B cell (primary cell): ENCODE results near the gene MAPKBP1. TPM values are rescaled to one million over a fixed set of nuclear protein-coding genes. Genes with fewer than 3 reads are reported as not detected.

Experiments used
- ATAC-seq: fragments of 200-7000 bp; cut with Tn5 transposase; one replicate; pipeline ENCODE4 v1.10.0; 2021; ENCODE audit warnings: low read depth, mild to moderate bottlenecking, moderate number of reproducible peaks, moderate library complexity
- CTCF ChIA-PET: fragments of 350-600 bp; sonication (Branson Sonifier 250); formaldehyde crosslinking; loops from one replicate; lab custom pipeline; 2021; ENCODE audit warnings: antibody characterized with exemption, inconsistent platforms; lab: Charles Lee
- POLR2A ChIA-PET: fragments of 350-600 bp; sonication (Branson Sonifier 250); formaldehyde crosslinking; loops from one replicate; lab custom pipeline; 2021; ENCODE audit warnings: antibody characterized with exemption; lab: Charles Lee
- DNase-seq: peaks from one replicate; pipeline ENCODE4 v3.0.0; 2013
- H2AFZ ChIP-seq: 2 replicates; pipeline ENCODE4 v1.6.1; 2012; ENCODE audit warnings: mild to moderate bottlenecking, low read depth, low read length; ENCODE audit not compliant: insufficient read depth, poor library complexity, severe bottlenecking
- H3K27ac ChIP-seq, 2 donors: 1 replicate in 1 of 2; 2 replicates in 1 of 2; pipeline ENCODE4 v1.5.1; 2012 to 2013; ENCODE audit warnings: low read length in 2 of 2, mild to moderate bottlenecking in 2 of 2, moderate library complexity in 1 of 2
- H3K27me3 ChIP-seq, 4 experiments: fragments of 200-600 bp in 1 of 4; sonication (generic) in 1 of 4; replicated peaks in 1 of 4; 1 replicate in 2 of 4; 2 replicates in 2 of 4; pipeline versions ENCODE4 v1.6.1 to v1.7.0; 2013 to 2016; ENCODE audit warnings: low read length in 3 of 4, mild to moderate bottlenecking in 2 of 4, mixed read lengths in 1 of 4, moderate library complexity in 1 of 4; ENCODE audit not compliant: insufficient read depth in 4 of 4, control insufficient read depth in 3 of 4; ENCODE audit errors: control extremely low read depth in 1 of 4
- H3K36me3 ChIP-seq, 2 experiments: replicated peaks in 1 of 2; 1 replicate in 1 of 2; 2 replicates in 1 of 2; pipeline versions ENCODE4 v1.6.1 to v1.7.1; 2013; ENCODE audit warnings: low read length in 1 of 2; ENCODE audit not compliant: insufficient read depth in 2 of 2, control insufficient read depth in 1 of 2; ENCODE audit errors: control extremely low read depth in 1 of 2, extremely low read depth in 1 of 2
- H3K4me1 ChIP-seq, 2 donors: fragments of 200-600 bp in 1 of 2; sonication (generic) in 1 of 2; 1 replicate in 1 of 2; 2 replicates in 1 of 2; pipeline versions ENCODE4 v1.5.1 to v1.6.1; 2013 to 2017; ENCODE audit warnings: low read length in 2 of 2; ENCODE audit not compliant: control insufficient read depth in 2 of 2, insufficient read depth in 2 of 2
- H3K4me2 ChIP-seq: replicated peaks from 2 replicates; pipeline ENCODE3; 2012; ENCODE audit warnings: mild to moderate bottlenecking, low read depth, low read length; ENCODE audit not compliant: poor library complexity, severe bottlenecking
- H3K4me3 ChIP-seq, 5 experiments: fragments of 200-600 bp in 1 of 5; sonication (generic) in 1 of 5; 1 replicate in 3 of 5; 2 replicates in 2 of 5; pipeline versions ENCODE4 v1.5.1 to v1.7.0; 2011 to 2016; ENCODE audit warnings: low read length in 4 of 5, mild to moderate bottlenecking in 4 of 5, low read depth in 2 of 5, control low read depth in 1 of 5, moderate library complexity in 1 of 5; ENCODE audit not compliant: insufficient read depth in 1 of 5; ENCODE audit errors: control extremely low read depth in 1 of 5, extremely low read depth in 1 of 5
- H3K79me2 ChIP-seq: fragments of 200-600 bp; sonication (generic); one replicate; pipeline ENCODE4 v1.6.0; 2016; ENCODE audit warnings: low read length; ENCODE audit not compliant: control insufficient read depth, insufficient read depth
- H3K9ac ChIP-seq: fragments of 200-600 bp; sonication (generic); 2 replicates; pipeline ENCODE4 v1.6.1; 2017; ENCODE audit warnings: mild to moderate bottlenecking, low read length, moderate library complexity
- H3K9me3 ChIP-seq, 3 donors: one replicate each; pipeline versions ENCODE4 v1.6.1 to v1.7.1; 2013; ENCODE audit warnings: low read length in 2 of 3; ENCODE audit not compliant: control insufficient read depth in 2 of 3, insufficient read depth in 1 of 3; ENCODE audit errors: control extremely low read depth in 1 of 3
- H4K20me1 ChIP-seq: 2 replicates; pipeline ENCODE4 v1.6.0; 2012; ENCODE audit warnings: mild to moderate bottlenecking, low read length; ENCODE audit not compliant: insufficient read depth, control insufficient read depth, poor library complexity, severe bottlenecking
- H3K27ac Mint-ChIP-seq: one replicate; pipeline ENCODE4 v1.8.0; 2021; ENCODE audit warnings: mixed read lengths
- H3K27me3 Mint-ChIP-seq: one replicate; pipeline ENCODE4 v1.8.0; 2021; ENCODE audit warnings: mixed read lengths
- H3K4me1 Mint-ChIP-seq: one replicate; pipeline ENCODE4 v1.8.0; 2021; ENCODE audit warnings: mixed read lengths
- H3K4me3 Mint-ChIP-seq: one replicate; pipeline ENCODE4 v1.8.0; 2021; ENCODE audit warnings: mixed read lengths
- H3K9me3 Mint-ChIP-seq: one replicate; pipeline ENCODE4 v1.8.0; 2022; ENCODE audit warnings: mixed read lengths; ENCODE audit not compliant: insufficient read depth
- CTCF ChIP-seq: fragments of 200-600 bp; IDR thresholded peaks from one replicate; pipeline ENCODE4 v1.8.0; 2022; ENCODE audit warnings: antibody characterized with exemption, mild to moderate bottlenecking
- EZH2 ChIP-seq: IDR thresholded peaks from 2 replicates; pipeline ENCODE4 v1.6.1; 2012; ENCODE audit warnings: borderline replicate concordance, low read depth, mild to moderate bottlenecking, moderate library complexity, low read length; ENCODE audit not compliant: insufficient read depth, poor library complexity, severe bottlenecking
- WGBS: methylation state at CpG from one replicate; pipeline ENCODE4 v1.1.5; 2013; ENCODE audit warnings: missing lambda C conversion rate; ENCODE audit not compliant: insufficient coverage; 5-methylcytosine and 5-hydroxymethylcytosine counted together
- intact Hi-C: fragments of 100-400 bp; cut with micrococcal nuclease; formaldehyde crosslinking; loops from one replicate; pipeline ENCODE4 v1.10.0; 2022
- polyA plus RNA-seq: library from polyadenylated mRNA; depleted of rRNA; stranded (reverse); fragments of >200 nt; gene quantifications from 2 replicates; pipeline ENCODE4 v1.2.3, GENCODE V29; 2012
- total RNA-seq, 2 donors: library from RNA; stranded (reverse); fragments of 120-200 nt in 1 of 2; gene quantifications; 1 replicate in 1 of 2; 2 replicates in 1 of 2; pipeline versions ENCODE4 v1.2.3 to v1.2.4, GENCODE V29; 2013 to 2022

The MAPKBP1 gene
- total and polyA plus RNA-seq, 2 donors (not counting 1 experiment from before 2014, with no cell fraction given), result 14.1 to 59.2 TPM

DNA sequence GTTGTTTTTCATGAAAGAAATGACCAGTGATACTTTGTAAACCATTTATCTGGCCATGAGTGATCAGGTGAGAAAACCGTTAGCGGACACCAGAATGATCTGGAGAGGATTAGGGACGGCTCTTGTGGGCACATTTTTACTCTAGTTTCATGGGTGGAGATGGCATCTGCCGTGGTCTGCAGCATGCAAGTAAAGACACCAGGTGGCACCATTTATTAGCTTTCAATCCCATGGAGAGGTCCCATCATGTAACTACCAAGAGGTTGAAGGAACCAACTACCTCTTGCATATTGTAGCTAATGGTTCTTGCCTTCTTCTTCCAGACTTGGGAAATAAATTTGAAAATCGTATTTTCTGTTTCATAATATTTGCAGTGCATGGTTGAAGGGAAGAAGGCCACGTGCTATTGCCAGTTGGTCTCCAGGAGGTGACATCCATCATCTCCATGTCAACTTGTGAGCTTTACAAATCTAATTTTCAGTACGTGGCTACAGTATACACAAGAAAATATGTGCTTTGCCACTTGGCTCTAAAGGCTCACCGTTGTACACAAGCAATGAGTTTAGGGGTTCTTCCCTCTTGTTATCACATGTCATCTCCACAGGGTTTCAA lies 1.5 kb upstream of the MAPKBP1 start:
- H3K9ac ChIP-seq, result no peak overlapping the region
- H3K27ac ChIP-seq, result peak overlapping the region; percentile 62 to 71
- no peaks in the 10 kb centered on the region for H3K9me3 Mint-ChIP-seq
- peak; percentile 79 for TF ChIP-seq CTCF
- no peak for TF ChIP-seq EZH2
- peaks cover 45% of the 10 kb centered on the region for H3K4me1 Mint-ChIP-seq
- H4K20me1 ChIP-seq, result no peaks in the 10 kb centered on the region
- H3K4me3 Mint-ChIP-seq, result peak overlapping the region; percentile 99
- ChIA-PET POLR2A (interaction anchor here (0.7 to 2.0 kb wide), 5 partner anchors 12 to 169 kb away, joined by 3 to 8 read pairs (median 6); no protein-coding TSS in a partner anchor), CTCF (interaction anchor here (0.6 to 20.0 kb wide), 32 partner anchors 10 to 1390 kb away, joined by 3 to 716 read pairs (median 8); partner anchors contain the start of genes EHD4, JMJD7, KNSTRN and MGA)
- H3K27me3 ChIP-seq, result no peaks in the 10 kb centered on the region
- H3K9me3 ChIP-seq, result no peaks in the 10 kb centered on the region
- no peak overlapping the region for H2AFZ ChIP-seq
- H3K4me2 ChIP-seq, result peak overlapping the region; percentile 89
- H3K27ac Mint-ChIP-seq, result peak overlapping the region; percentile 68
- peaks cover 32% of the 10 kb centered on the region for H3K79me2 ChIP-seq
- H3K36me3 ChIP-seq, result no peaks in the 10 kb centered on the region
- WGBS, result 51% methylated on average over 5 of the region's 8 CpGs
- intact Hi-C loops, result loop anchor here (1.0 to 5.0 kb wide), 4 partner anchors 38 to 656 kb away; partner anchors contain the start of gene INO80
- no peak for ATAC-seq
- no peak overlapping the region for H3K4me3 ChIP-seq
- DNase-seq, result peak; percentile 84
- peaks cover 30 to 32% of the 10 kb centered on the region in 2 donors for H3K4me1 ChIP-seq
- no peaks in the 10 kb centered on the region for H3K27me3 Mint-ChIP-seq

DNA sequence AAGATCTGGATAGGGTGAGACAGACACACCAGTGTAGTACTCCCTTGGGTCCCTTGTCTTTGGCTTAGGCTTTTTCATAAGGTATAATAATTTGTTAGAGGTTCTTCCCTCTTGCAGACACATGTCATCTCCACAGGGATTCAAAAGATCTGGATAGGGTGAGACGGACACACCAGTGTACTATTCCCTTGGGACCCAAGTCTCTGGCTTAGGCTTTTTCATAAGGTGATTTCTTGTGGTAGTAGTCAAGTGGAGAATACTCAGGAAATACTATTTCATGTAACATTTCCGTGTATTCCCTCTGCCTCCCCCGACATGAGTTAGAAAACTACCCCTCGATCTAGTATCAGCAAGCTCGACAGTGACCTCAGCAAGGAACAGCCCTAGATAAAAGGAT lies 954 bp upstream of the MAPKBP1 start:
- ChIA-PET CTCF (interaction anchor here (0.5 to 20.0 kb wide), 33 partner anchors 9 to 1391 kb away, joined by 3 to 716 read pairs (median 7); partner anchors contain the start of genes EHD4, JMJD7, KNSTRN and MGA), POLR2A (interaction anchor here (0.7 to 2.0 kb wide), 7 partner anchors 11 to 122 kb away, joined by 3 to 14 read pairs (median 6); partner anchors contain the start of gene MGA)
- Histone ChIP-seq H3K9me3 (no peaks in the 10 kb centered on the region), H3K4me3 (peak overlapping the region in 4 of 5 experiments; percentile 75 to 82 (median 78)), H3K4me2 (peak overlapping the region; percentile 89), H2AFZ (peak overlapping the region; percentile 82), H3K9ac (peak overlapping the region; percentile 87), H3K79me2 (peaks cover 32% of the 10 kb centered on the region), H3K27me3 (no peaks in the 10 kb centered on the region), H3K4me1 (peaks cover 30 to 32% of the 10 kb centered on the region in 2 donors), H3K36me3 (no peaks in the 10 kb centered on the region), H4K20me1 (no peaks in the 10 kb centered on the region), H3K27ac (peak overlapping the region; percentile 62 to 71)
- Mint-ChIP-seq H3K27me3 (no peaks in the 10 kb centered on the region), H3K9me3 (no peaks in the 10 kb centered on the region), H3K4me3 (peak overlapping the region; percentile 99), H3K4me1 (peaks cover 50% of the 10 kb centered on the region), H3K27ac (peak overlapping the region; percentile 96)
- ATAC-seq, result no peak
- intact Hi-C loops, result loop anchor here (5.0 kb wide), 2 partner anchors 76 to 656 kb away; partner anchors contain the start of gene INO80
- no CpG with 5 or more reads among the region's 5 CpGs for WGBS
- DNase-seq, result no peak
- TF ChIP-seq CTCF (no peak), EZH2 (no peak)
